Measurements from ENCODE around the gene TENT4A. TPM values are rescaled to one million over a fixed set of nuclear protein-coding genes. Genes with fewer than 3 reads are reported as not detected.

Gene TENT4A
- total RNA-seq, 4 donors from 2014 or later = 20.9 to 70.3 (median 28.1) TPM

DNA sequence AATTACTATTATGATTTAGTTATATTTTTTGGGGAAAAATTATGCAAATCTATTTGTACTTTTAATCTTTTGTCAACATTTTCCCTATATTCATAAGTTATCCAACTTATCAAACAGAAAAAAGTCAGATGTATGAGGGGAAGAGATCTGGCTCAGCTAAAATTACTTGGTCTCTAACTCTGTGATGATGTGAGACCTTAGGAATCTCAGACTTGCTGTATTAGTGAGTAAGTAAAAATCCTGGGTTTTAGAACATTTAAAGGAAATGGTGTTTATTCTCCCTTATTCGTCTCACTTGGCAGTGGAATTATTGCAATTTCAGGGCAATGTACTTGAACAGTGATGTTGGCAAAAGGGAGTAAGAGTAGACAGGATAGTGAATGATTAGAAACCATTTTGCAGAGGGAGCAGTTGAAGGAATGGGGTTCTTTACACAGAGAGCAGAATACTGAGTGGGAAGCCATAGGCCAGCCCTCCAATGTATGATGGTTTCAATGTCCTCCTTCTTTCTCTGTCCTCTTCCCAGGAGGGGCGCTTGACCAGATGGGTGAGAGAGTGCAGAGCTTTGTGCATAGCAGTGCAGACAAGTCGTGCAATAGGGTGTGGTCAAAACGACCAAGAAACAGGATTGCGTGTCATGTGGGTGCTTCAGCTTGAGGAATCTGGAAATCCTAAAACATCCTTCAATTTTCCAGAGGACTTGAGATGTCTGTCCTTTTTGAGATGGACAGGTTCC lies 91.7 kb downstream of the TENT4A start:
- H3K9me3 ChIP-seq = peaks cover 6 to 7% of the 10 kb centered on the region in 2 donors
- no peak for DNase-seq
- H3K4me3 ChIP-seq = no peak overlapping the region
- 56 to 57% methylated on average over 1 to 5 of the region's 5 CpGs for WGBS, 2 donors (ENCODE audit: low coverage in 1 of 2)
- intact Hi-C loops (cut with DNase I; ENCODE audit: low total_unique reads) (no loop called here), in situ Hi-C loops (cut with MboI; ENCODE audit: low pct_ligation_motif_present in 1 of 4, low pct_unique_long_range_greater_than_20kb in 1 of 4, low sequenced_read_pairs in 3 of 4) (loop anchor here in 1 of 4 donors (25.0 kb wide), 1 partner anchor 582 kb away; the partner anchor contains the start of gene ADCY2)
- TF ChIP-seq EP300 (IDR thresholded peaks at IDR 0.05; ENCODE audit: low read depth) (no peak), POLR2A (IDR thresholded peaks at IDR 0.05) (no peak), POLR2AphosphoS5 (IDR thresholded peaks at IDR 0.05) (no peak)
- TF ChIP-seq, protein P1, sequence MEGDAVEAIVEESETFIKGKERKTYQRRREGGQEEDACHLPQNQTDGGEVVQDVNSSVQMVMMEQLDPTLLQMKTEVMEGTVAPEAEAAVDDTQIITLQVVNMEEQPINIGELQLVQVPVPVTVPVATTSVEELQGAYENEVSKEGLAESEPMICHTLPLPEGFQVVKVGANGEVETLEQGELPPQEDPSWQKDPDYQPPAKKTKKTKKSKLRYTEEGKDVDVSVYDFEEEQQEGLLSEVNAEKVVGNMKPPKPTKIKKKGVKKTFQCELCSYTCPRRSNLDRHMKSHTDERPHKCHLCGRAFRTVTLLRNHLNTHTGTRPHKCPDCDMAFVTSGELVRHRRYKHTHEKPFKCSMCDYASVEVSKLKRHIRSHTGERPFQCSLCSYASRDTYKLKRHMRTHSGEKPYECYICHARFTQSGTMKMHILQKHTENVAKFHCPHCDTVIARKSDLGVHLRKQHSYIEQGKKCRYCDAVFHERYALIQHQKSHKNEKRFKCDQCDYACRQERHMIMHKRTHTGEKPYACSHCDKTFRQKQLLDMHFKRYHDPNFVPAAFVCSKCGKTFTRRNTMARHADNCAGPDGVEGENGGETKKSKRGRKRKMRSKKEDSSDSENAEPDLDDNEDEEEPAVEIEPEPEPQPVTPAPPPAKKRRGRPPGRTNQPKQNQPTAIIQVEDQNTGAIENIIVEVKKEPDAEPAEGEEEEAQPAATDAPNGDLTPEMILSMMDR (IDR thresholded peaks at IDR 0.05) = no peak
- H3K36me3 ChIP-seq = no peaks in the 10 kb centered on the region
- H3K27ac ChIP-seq = no peak overlapping the region
- H3K27me3 ChIP-seq = no peaks in the 10 kb centered on the region
- H3K4me1 ChIP-seq = no peaks in the 10 kb centered on the region

GRCh38 chr5:6805841-6806240 lies 92.6 kb downstream of the TENT4A start:
- intact Hi-C loops (cut with DNase I; ENCODE audit: low total_unique reads) (no loop called here), in situ Hi-C loops (cut with MboI; ENCODE audit: low pct_ligation_motif_present in 1 of 4, low pct_unique_long_range_greater_than_20kb in 1 of 4, low sequenced_read_pairs in 3 of 4) (loop anchor here in 1 of 4 donors (25.0 kb wide), 1 partner anchor 581 kb away; the partner anchor contains the start of gene ADCY2)
- no peaks in the 10 kb centered on the region for H3K27me3 ChIP-seq
- H3K36me3 ChIP-seq = no peaks in the 10 kb centered on the region
- WGBS, 2 donors (ENCODE audit: low coverage in 1 of 2) = 97 to 100% methylated on average over 2 of the region's 2 CpGs
- H3K27ac ChIP-seq = no peak overlapping the region
- no peak for TF ChIP-seq POLR2AphosphoS5 (IDR thresholded peaks at IDR 0.05)
- TF ChIP-seq, protein P1 (IDR thresholded peaks at IDR 0.05) = no peak
- no peak for TF ChIP-seq EP300 (IDR thresholded peaks at IDR 0.05; ENCODE audit: low read depth)
- no peak for TF ChIP-seq POLR2A (IDR thresholded peaks at IDR 0.05)
- DNase-seq = no peak
- no peak overlapping the region for H3K4me3 ChIP-seq
- H3K9me3 ChIP-seq = peaks cover 6 to 7% of the 10 kb centered on the region in 2 donors
- H3K4me1 ChIP-seq = no peaks in the 10 kb centered on the region

Other genes starting within 250 kb of the TENT4A start
- 10 to 100 TPM; 29.9 to 77.1 (median 51.7) TPM for gene NSUN2, start 80.4 kb upstream of the TENT4A start, total RNA-seq
- gene SRD5A1, start 80.0 kb upstream of the TENT4A start, total RNA-seq = 10 to 100 TPM in 3 of 4 donors, 1 to 10 TPM in 1; 9.0 to 79.8 (median 17.0) TPM